OCI-LY1 (cell line): ENCODE data around the gene PRKCE.

ENCODE experiments used
- CTCF ChIP-seq: fragments of 200-600 bp; sonication (generic), shearing (Covaris generic); IDR thresholded peaks from 2 replicates; pipeline ENCODE4 v1.5.1; 2017; ENCODE audit warnings: mild to moderate bottlenecking, antibody characterized with exemption, low read length, moderate library complexity, mixed read lengths
- EZH2 ChIP-seq: fragments of 200-600 bp; sonication (generic), shearing (Covaris generic); IDR thresholded peaks from 2 replicates; pipeline ENCODE4 v1.8.0; 2017; ENCODE audit warnings: borderline replicate concordance, mixed run types, mild to moderate bottlenecking, antibody characterized with exemption, low read length, moderate library complexity, mixed read lengths

GRCh38 chr2:45860136-45861121 is 209.0 kb downstream of the PRKCE start:
- no peak for TF ChIP-seq CTCF
- no peak for TF ChIP-seq EZH2
